ENCODE measurements around the gene ZKSCAN3. TPM values are rescaled to one million over a fixed set of nuclear protein-coding genes. Genes with fewer than 3 reads are reported as not detected.

The ZKSCAN3 gene
- total and polyA plus RNA-seq, 2 of the 8 experiments (the other 6 are each of a cell fraction or from before 2014, with no cell fraction given), result 2.7 to 9.8 TPM

DNA sequence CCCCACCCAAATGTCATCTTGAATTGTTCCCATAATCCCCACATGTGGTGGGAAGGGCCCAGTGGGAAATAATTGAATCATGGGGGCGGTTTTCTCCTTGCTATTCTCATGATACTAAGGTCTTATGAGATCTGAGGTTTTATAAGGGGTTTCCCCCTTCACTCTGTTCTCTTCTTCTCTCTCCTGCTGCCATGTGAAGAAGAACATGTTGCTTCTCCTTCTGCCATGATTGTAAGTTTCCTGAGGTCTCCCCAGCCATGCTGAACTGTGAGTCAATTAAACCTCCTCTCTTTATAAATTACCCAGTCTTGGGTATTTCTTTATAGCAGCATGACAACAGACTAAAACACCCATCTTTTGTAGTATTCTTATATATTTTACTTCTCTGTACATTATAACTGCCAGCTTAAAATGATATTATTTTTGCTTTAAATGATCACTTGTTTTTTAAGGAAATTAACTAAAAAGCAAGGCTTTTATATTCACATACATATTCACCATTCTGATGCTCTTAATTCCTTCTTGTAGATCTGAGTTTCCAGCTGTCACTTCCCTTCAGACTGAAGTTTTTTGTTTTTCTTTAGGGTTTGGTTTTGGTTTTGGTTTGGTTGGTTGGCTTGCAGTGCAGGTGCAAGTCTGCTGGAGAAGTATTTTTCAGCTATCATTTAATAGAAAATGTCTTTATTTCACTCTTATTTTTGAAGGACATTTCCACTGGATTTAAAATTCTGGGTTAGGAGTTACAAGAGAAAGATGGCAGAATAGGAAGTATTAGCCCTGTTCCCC is 9.2 kb upstream of the ZKSCAN3 start:
- Histone ChIP-seq H3K27ac (ENCODE audit: low read depth, low read length) (no peak overlapping the region), H3K4me2 (ENCODE audit: insufficient read depth in 1 of 2, low read depth in 2 of 2, low read length in 2 of 2) (no peak overlapping the region), H2BK120ac (replicated peaks; ENCODE audit: low read depth, low read length) (no peak overlapping the region), H3K4me3 (ENCODE audit: extremely low read depth in 1 of 4, insufficient read depth in 2 of 4, low read depth in 3 of 4, low read length in 4 of 4) (no peak overlapping the region), H3K27me3 (replicated peaks in 1 of 4; ENCODE audit: control insufficient read depth in 3 of 4, extremely low read depth in 1 of 4, insufficient read depth in 3 of 4, low read length in 3 of 4) (no peaks in the 10 kb centered on the region; a peak in 1 of 7 replicates), H3K79me2 (ENCODE audit: control insufficient read depth in 1 of 2, insufficient read depth in 2 of 2, low read length in 2 of 2) (no peaks in the 10 kb centered on the region), H4K8ac (ENCODE audit: extremely low read depth, insufficient read depth, low read length) (no peak overlapping the region), H3K14ac (ENCODE audit: insufficient read length) (no peak overlapping the region), H3K23me2 (ENCODE audit: low read depth, low read length) (no peaks in the 10 kb centered on the region; the same call in 1 of the 2 replicates), H2BK5ac (ENCODE audit: low read depth, low read length) (no peak overlapping the region), H4K5ac (ENCODE audit: insufficient read length, low read depth, low read length) (no peak overlapping the region), H3K9me3 (ENCODE audit: insufficient read depth in 2 of 2, low read depth in 1 of 2, low read length in 1 of 2) (no peaks in the 10 kb centered on the region), H2AK5ac (ENCODE audit: low read depth, low read length) (no peak overlapping the region), H4K91ac (replicated peaks; ENCODE audit: insufficient read length, low read length) (no peak overlapping the region), H2AFZ (ENCODE audit: low read length) (no peak overlapping the region), H3K79me1 (ENCODE audit: low read depth, low read length) (no peaks in the 10 kb centered on the region), H3K56ac (replicated peaks; ENCODE audit: insufficient read length, low read depth, low read length) (no peak overlapping the region), H3K23ac (ENCODE audit: insufficient read length) (no peak overlapping the region), H4K20me1 (replicated peaks in 1 of 2; ENCODE audit: control insufficient read depth in 1 of 2, insufficient read depth in 2 of 2, low read length in 2 of 2) (no peaks in the 10 kb centered on the region), H3K9ac (replicated peaks in 1 of 4; ENCODE audit: extremely low read depth in 1 of 4, low read depth in 3 of 4, low read length in 3 of 4) (no peak overlapping the region), H3K4ac (replicated peaks; ENCODE audit: insufficient read length, low read depth, low read length) (no peak overlapping the region), H2BK15ac (ENCODE audit: low read length) (no peak overlapping the region), H3K18ac (ENCODE audit: extremely low read depth, low read length) (no peak overlapping the region), H2BK20ac (ENCODE audit: low read length) (no peak overlapping the region), H3K36me3 (ENCODE audit: control insufficient read depth in 2 of 4, insufficient read depth in 4 of 4, low read length in 3 of 4) (no peaks in the 10 kb centered on the region), H3K4me1 (replicated peaks in 1 of 4; ENCODE audit: control insufficient read depth in 3 of 4, insufficient read depth in 4 of 4, low read length in 3 of 4) (no peaks in the 10 kb centered on the region), H2BK12ac (ENCODE audit: low read depth, low read length) (no peak overlapping the region)
- ChIA-PET CTCF (ENCODE audit: partially characterized antibody) (interaction anchor here (2.1 kb wide), 1 partner anchor 16 kb away, joined by 10 read pairs; no protein-coding TSS in a partner anchor), POLR2A (ENCODE audit: partially characterized antibody) (no interaction called here)
- DNase-seq (ENCODE audit: low read depth in 1 of 2, low spot score in 2 of 2) (no peak), FAIRE-seq (no peak)
- WGBS, 2 experiments (ENCODE audit: extremely low coverage in 1 of 2, insufficient coverage in 1 of 2, insufficient read length in 1 of 2, insufficient replicate concordance in 2 of 2, low coverage in 1 of 2, low lambda C conversion rate in 2 of 2, missing lambda C conversion rate in 1 of 2), result 73% methylated on average over 1 of the region's 1 CpG; no CpG with 5 or more reads in 1 of the 2 experiments
- TF ChIP-seq SP4 (IDR thresholded peaks at IDR 0.05; ENCODE audit: low read length), result no peak
- no peak for TF ChIP-seq CBX8 (IDR thresholded peaks at IDR 0.05; ENCODE audit: borderline replicate concordance, low read depth, low read length)
- TF ChIP-seq, protein P1, sequence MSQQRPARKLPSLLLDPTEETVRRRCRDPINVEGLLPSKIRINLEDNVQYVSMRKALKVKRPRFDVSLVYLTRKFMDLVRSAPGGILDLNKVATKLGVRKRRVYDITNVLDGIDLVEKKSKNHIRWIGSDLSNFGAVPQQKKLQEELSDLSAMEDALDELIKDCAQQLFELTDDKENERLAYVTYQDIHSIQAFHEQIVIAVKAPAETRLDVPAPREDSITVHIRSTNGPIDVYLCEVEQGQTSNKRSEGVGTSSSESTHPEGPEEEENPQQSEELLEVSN (IDR thresholded peaks at IDR 0.05), result no peak
- no peak for TF ChIP-seq FOSL1 (IDR thresholded peaks at IDR 0.05; ENCODE audit: insufficient read depth, low read depth, low read length)
- no peak for TF ChIP-seq RXRA (IDR thresholded peaks at IDR 0.05; ENCODE audit: insufficient read depth, low read depth, low read length)
- no peak for TF ChIP-seq TAF7 (optimal IDR thresholded peaks at IDR 0.05; ENCODE audit: borderline replicate concordance, low read depth, low read length)
- TF ChIP-seq KDM1A (IDR thresholded peaks at IDR 0.05; ENCODE audit: borderline replicate concordance, low read length), result no peak
- no peak for TF ChIP-seq JUN (IDR thresholded peaks at IDR 0.05; ENCODE audit: low read depth, low read length)
- TF ChIP-seq EZH2 (IDR thresholded peaks at IDR 0.05; ENCODE audit: low read depth, low read length, severe bottlenecking), result no peak
- TF ChIP-seq SAP30 (IDR thresholded peaks at IDR 0.05; ENCODE audit: insufficient read depth, insufficient replicate concordance, low read length), result no peak
- no peak for TF ChIP-seq TBP (IDR thresholded peaks at IDR 0.05; ENCODE audit: low read depth, low read length)

Measured in H1 (cell line).